ENCODE results near the gene TCERG1L. TPM values are rescaled to one million over a fixed set of nuclear protein-coding genes. Genes with fewer than 3 reads are reported as not detected.

Gene TCERG1L
- total RNA-seq, 2 donors from 2014 or later, result not detected

- intact Hi-C loops (cut with DNase I), result no loop called here
- no peak for ATAC-seq
- DNase-seq, result no peak
Observed at GRCh38 chr10:131318814-131319213, 7.3 kb upstream of the TCERG1L start.

- DNase-seq (no peak), ATAC-seq (no peak)
- intact Hi-C loops (cut with DNase I), result no loop called here
Observed at GRCh38 chr10:131318291-131318690, 6.8 kb upstream of the TCERG1L start.

GRCh38 chr10:131316321-131317075, 5.0 kb upstream of the TCERG1L start:
- intact Hi-C loops (cut with DNase I), result no loop called here
- DNase-seq (no peak), ATAC-seq (no peak)

- intact Hi-C loops (cut with DNase I), result no loop called here
- DNase-seq, result no peak
- ATAC-seq, result peak; percentile 39 to 82
Observed at GRCh38 chr10:131315344-131315743, 3.8 kb upstream of the TCERG1L start.

- DNase-seq (no peak), ATAC-seq (peak in 1 of 2 donors; percentile 67)
- intact Hi-C loops (cut with DNase I), result no loop called here
Observed at GRCh38 chr10:131314799-131315198, 3.3 kb upstream of the TCERG1L start.

GRCh38 chr10:131314148-131314547, 2.6 kb upstream of the TCERG1L start:
- ATAC-seq, result no peak
- intact Hi-C loops (cut with DNase I), result no loop called here

GRCh38 chr10:131313377-131313776, 1.9 kb upstream of the TCERG1L start:
- ATAC-seq, result no peak
- no peak for DNase-seq
- intact Hi-C loops (cut with DNase I), result no loop called here

More at GRCh38 chr10:131314148-131314547, 2.6 kb upstream of the TCERG1L start:
- no peak for DNase-seq

GRCh38 chr10:131312478-131312836, 936 bp upstream of the TCERG1L start:
- intact Hi-C loops (cut with DNase I), result no loop called here
- ATAC-seq, result peak in 1 of 2 donors; percentile 39
- no peak for DNase-seq

GRCh38 chr10:131311402-131311660, 190 bp downstream of the TCERG1L start:
- intact Hi-C loops (cut with DNase I), result no loop called here
- ATAC-seq, result no peak
- DNase-seq, result no peak

- DNase-seq (no peak), ATAC-seq (no peak)
- intact Hi-C loops (cut with DNase I), result no loop called here
Observed at GRCh38 chr10:131310551-131311401, 745 bp downstream of the TCERG1L start.

GRCh38 chr10:131310142-131310541, 1.4 kb downstream of the TCERG1L start:
- DNase-seq (no peak), ATAC-seq (no peak)
- intact Hi-C loops (cut with DNase I), result no loop called here

GRCh38 chr10:131300508-131300907, 11.0 kb downstream of the TCERG1L start:
- intact Hi-C loops (cut with DNase I), result no loop called here
- DNase-seq (no peak), ATAC-seq (no peak)

GRCh38 chr10:131290781-131291180, 20.7 kb downstream of the TCERG1L start:
- DNase-seq (no peak), ATAC-seq (no peak)
- intact Hi-C loops (cut with DNase I), result no loop called here

- ATAC-seq (no peak), DNase-seq (no peak)
- intact Hi-C loops (cut with DNase I), result no loop called here
Observed at GRCh38 chr10:131288648-131289047, 22.9 kb downstream of the TCERG1L start.

GRCh38 chr10:131282961-131283360, 28.6 kb downstream of the TCERG1L start:
- ATAC-seq, result no peak
- intact Hi-C loops (cut with DNase I), result no loop called here
- DNase-seq, result no peak

- intact Hi-C loops (cut with DNase I), result no loop called here
- ATAC-seq, result no peak
- DNase-seq, result no peak
Observed at GRCh38 chr10:131280101-131280500, 31.4 kb downstream of the TCERG1L start.

- no peak for DNase-seq
- intact Hi-C loops (cut with DNase I), result no loop called here
- ATAC-seq, result no peak
Observed at GRCh38 chr10:131279516-131279915, 32.0 kb downstream of the TCERG1L start.

GRCh38 chr10:131277969-131278368, 33.6 kb downstream of the TCERG1L start:
- intact Hi-C loops (cut with DNase I), result no loop called here
- ATAC-seq (no peak), DNase-seq (no peak)

- ATAC-seq (no peak), DNase-seq (no peak)
- intact Hi-C loops (cut with DNase I), result no loop called here
Observed at GRCh38 chr10:131277278-131277677, 34.2 kb downstream of the TCERG1L start.

GRCh38 chr10:131275691-131276090, 35.8 kb downstream of the TCERG1L start:
- ATAC-seq (no peak), DNase-seq (no peak)
- intact Hi-C loops (cut with DNase I), result no loop called here

- ATAC-seq, result no peak
Observed at GRCh38 chr10:131274883-131275282, 36.6 kb downstream of the TCERG1L start.

More at GRCh38 chr10:131274883-131275282, 36.6 kb downstream of the TCERG1L start:
- intact Hi-C loops (cut with DNase I), result no loop called here
- no peak for DNase-seq

Measured in left cardiac atrium (tissue), 4 donors.